ENCODE results near the gene OTUD5.

The OTUD5 gene

GRCh38 chrX:48957477-48957826 lies at the start of gene OTUD5:
TSS of gene OTUD5 (minus strand) at chrX:48957607. CDS start at chrX:48957570, 37 bp downstream.
- Mint-ChIP-seq H3K9me3 (no peaks in the 10 kb centered on the region), H3K4me1 (ENCODE audit: low read depth) (peaks cover 31% of the 10 kb centered on the region), H3K36me3 (ENCODE audit: low read depth) (peaks cover 9% of the 10 kb centered on the region), H3K27me3 (ENCODE audit: low read depth) (no peaks in the 10 kb centered on the region), H3K27ac (peak within 1 kb of the TSS; percentile 100), H3K4me3 (peak within 1 kb of the TSS; percentile 99)

DNA sequence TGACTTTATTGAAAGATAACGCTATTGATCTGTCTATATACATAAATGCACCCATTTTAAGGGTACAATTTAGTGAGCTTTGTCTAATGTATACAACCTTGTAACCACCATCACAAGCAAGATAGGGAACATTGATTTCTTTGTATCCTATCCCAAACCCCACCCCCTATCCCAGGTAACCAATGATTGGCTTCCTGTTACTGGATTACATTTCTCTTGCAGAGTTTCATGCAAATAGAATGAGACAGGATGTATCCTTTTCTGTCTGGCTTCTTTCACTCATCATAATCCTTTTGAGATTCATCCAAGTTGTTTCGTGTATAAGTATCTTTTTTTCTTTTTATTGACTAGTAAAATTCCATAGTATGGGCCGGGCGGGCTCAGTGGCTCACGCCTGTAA lies 46.3 kb upstream of the OTUD5 start:
- peaks cover 11% of the 10 kb centered on the region for H3K36me3 Mint-ChIP-seq (ENCODE audit: low read depth)
- peak overlapping the region; percentile 46 for H3K4me3 Mint-ChIP-seq
- no peaks in the 10 kb centered on the region for H3K9me3 Mint-ChIP-seq
- peaks cover 13% of the 10 kb centered on the region for H3K4me1 Mint-ChIP-seq (ENCODE audit: low read depth)
- H3K27ac Mint-ChIP-seq, result peak overlapping the region; percentile 55
- H3K27me3 Mint-ChIP-seq (ENCODE audit: low read depth), result no peaks in the 10 kb centered on the region

DNA sequence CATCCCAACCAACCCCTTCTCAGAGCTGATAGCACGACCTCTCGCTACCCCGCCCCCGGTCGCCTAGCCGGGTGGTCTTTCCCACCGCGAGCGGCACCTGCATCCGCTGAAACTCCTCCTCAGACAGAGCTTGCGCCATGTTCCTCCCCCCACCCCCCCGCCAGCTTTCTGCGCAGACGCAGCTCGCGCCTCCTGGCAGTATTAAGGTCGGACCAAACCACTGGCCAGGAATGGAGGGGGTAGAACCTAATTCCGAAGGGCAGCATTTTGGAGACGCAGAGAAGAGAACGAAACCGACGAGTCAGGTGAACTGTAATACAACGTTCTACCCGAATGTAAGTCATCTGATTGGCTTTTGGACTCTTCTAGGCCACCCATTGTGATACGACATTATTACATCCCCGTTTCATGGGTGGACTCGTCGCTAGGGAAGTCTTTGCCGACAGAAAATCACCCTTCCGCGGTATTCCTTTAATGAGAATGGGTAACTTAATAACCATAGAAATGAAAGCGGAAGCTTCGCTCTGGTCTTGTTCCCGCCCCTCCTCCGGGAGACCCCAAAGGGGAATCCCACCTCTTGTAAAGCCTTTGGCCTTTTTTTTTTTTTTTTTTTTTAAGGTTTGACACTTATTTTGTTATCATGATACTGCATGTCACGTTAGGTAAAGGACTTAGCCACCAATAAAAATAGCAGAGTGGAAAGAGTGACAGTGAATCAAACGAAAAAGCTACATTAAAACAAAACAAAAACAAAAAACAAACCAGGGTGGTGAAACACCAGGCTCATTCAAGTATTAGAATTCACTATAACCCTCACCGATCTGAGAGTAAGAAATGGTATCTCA lies 44.9 kb upstream of the OTUD5 start, which contains the start of gene GRIPAP1:
GRIPAP1 (minus strand) TSS at position 174 of the 845 bp plus-strand sequence; CDS start at position 139, 35 bp downstream.
- H3K27me3 Mint-ChIP-seq (ENCODE audit: low read depth), result no peaks in the 10 kb centered on the region
- H3K27ac Mint-ChIP-seq, result peak within 1 kb of the TSS; percentile 98
- peaks cover 23% of the 10 kb centered on the region for H3K36me3 Mint-ChIP-seq (ENCODE audit: low read depth)
- peak within 1 kb of the TSS; percentile 100 for H3K4me3 Mint-ChIP-seq
- H3K4me1 Mint-ChIP-seq (ENCODE audit: low read depth), result peaks cover 24% of the 10 kb centered on the region
- no peaks in the 10 kb centered on the region for H3K9me3 Mint-ChIP-seq

- H3K36me3 Mint-ChIP-seq (ENCODE audit: low read depth), result peaks cover 30% of the 10 kb centered on the region
- H3K9me3 Mint-ChIP-seq, result no peaks in the 10 kb centered on the region
- peak overlapping the region; percentile 100 for H3K4me3 Mint-ChIP-seq
- no peaks in the 10 kb centered on the region for H3K27me3 Mint-ChIP-seq (ENCODE audit: low read depth)
- H3K4me1 Mint-ChIP-seq (ENCODE audit: low read depth), result peaks cover 27% of the 10 kb centered on the region
- H3K27ac Mint-ChIP-seq, result peak overlapping the region; percentile 98
These were observed 44.2 kb upstream of the OTUD5 start for GRCh38 chrX:49001521-49002090.

DNA sequence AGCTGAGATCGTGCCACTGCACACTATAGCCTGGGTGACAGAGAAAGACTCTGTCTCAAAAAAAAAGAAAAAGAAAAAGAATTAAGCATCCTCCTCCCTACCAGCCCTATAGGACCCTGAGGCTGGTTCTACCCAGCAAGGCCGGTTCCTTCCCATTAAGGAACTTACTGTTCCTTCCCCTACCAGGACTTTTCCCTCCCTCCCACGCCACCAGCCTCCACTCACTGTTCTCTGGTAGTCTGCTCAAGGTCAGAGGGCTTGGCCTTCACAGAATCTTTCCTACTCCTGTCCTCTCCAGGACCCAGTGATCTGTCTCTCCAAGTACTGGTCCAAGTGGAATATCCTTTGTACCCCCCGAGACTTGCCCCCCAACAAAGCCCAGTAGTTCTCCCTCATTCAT lies 43.2 kb upstream of the OTUD5 start:
- no peaks in the 10 kb centered on the region for H3K27me3 Mint-ChIP-seq (ENCODE audit: low read depth)
- H3K4me3 Mint-ChIP-seq, result peak overlapping the region; percentile 100
- no peaks in the 10 kb centered on the region for H3K9me3 Mint-ChIP-seq
- peaks cover 27% of the 10 kb centered on the region for H3K4me1 Mint-ChIP-seq (ENCODE audit: low read depth)
- peak overlapping the region; percentile 26 for H3K27ac Mint-ChIP-seq
- H3K36me3 Mint-ChIP-seq (ENCODE audit: low read depth), result peaks cover 33% of the 10 kb centered on the region

- Mint-ChIP-seq H3K27ac (no peak overlapping the region), H3K9me3 (no peaks in the 10 kb centered on the region), H3K36me3 (ENCODE audit: low read depth) (peaks cover 41% of the 10 kb centered on the region), H3K4me3 (no peak overlapping the region), H3K4me1 (ENCODE audit: low read depth) (peaks cover 27% of the 10 kb centered on the region), H3K27me3 (ENCODE audit: low read depth) (no peaks in the 10 kb centered on the region)
These were observed 41.6 kb upstream of the OTUD5 start for GRCh38 chrX:48999030-48999429.

GRCh38 chrX:48998391-48998790 lies 41.0 kb upstream of the OTUD5 start:
- Mint-ChIP-seq H3K9me3 (no peaks in the 10 kb centered on the region), H3K4me1 (ENCODE audit: low read depth) (peaks cover 25% of the 10 kb centered on the region), H3K36me3 (ENCODE audit: low read depth) (peaks cover 43% of the 10 kb centered on the region), H3K27ac (no peak overlapping the region), H3K27me3 (ENCODE audit: low read depth) (no peaks in the 10 kb centered on the region), H3K4me3 (no peak overlapping the region)

DNA sequence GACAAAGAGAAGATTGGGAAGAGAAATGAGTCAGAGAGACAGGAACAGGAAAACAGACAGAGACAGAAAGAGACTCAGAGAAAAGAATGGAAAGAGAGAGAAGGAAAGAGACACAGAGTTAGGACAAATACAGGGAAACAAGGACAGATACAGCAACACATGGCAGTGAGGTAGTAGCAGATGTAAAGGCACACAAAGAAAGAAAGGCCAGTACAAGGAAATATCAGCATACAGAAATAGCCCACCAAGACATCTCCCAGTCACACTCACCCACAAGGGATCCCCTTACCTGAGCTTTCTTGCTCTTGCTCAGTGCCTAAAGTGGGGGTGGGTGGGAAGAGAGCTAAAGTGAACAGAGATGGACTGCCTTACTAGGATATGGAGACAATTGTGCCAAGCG lies 40.5 kb upstream of the OTUD5 start:
- H3K27me3 Mint-ChIP-seq (ENCODE audit: low read depth), result no peaks in the 10 kb centered on the region
- H3K4me3 Mint-ChIP-seq, result no peak overlapping the region
- no peaks in the 10 kb centered on the region for H3K9me3 Mint-ChIP-seq
- peaks cover 25% of the 10 kb centered on the region for H3K4me1 Mint-ChIP-seq (ENCODE audit: low read depth)
- peaks cover 46% of the 10 kb centered on the region for H3K36me3 Mint-ChIP-seq (ENCODE audit: low read depth)
- H3K27ac Mint-ChIP-seq, result no peak overlapping the region

GRCh38 chrX:48997455-48997854 lies 40.0 kb upstream of the OTUD5 start:
- no peaks in the 10 kb centered on the region for H3K9me3 Mint-ChIP-seq
- peaks cover 49% of the 10 kb centered on the region for H3K36me3 Mint-ChIP-seq (ENCODE audit: low read depth)
- H3K27me3 Mint-ChIP-seq (ENCODE audit: low read depth), result no peaks in the 10 kb centered on the region
- peaks cover 25% of the 10 kb centered on the region for H3K4me1 Mint-ChIP-seq (ENCODE audit: low read depth)
- no peak overlapping the region for H3K27ac Mint-ChIP-seq
- H3K4me3 Mint-ChIP-seq, result no peak overlapping the region

DNA sequence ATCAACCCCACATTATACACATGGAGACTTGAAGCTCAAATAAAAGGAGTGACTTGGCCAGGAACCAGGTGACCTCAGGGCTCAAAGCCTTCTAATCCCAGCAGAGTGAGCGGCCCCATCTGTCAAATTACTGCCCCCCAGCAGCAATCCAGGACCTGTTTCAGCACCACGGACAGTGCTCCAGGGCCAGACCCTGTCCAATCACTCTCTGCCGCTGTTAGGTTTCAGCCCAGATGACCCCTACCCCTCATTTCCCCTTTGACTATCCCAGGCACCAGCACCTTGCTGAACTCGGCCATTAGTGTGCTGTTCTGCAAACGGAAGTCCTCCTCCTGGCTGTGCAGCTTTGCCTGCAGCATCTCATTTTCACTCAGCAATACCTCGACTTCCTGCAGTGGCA lies 39.6 kb upstream of the OTUD5 start:
- H3K9me3 Mint-ChIP-seq, result no peaks in the 10 kb centered on the region
- peaks cover 25% of the 10 kb centered on the region for H3K4me1 Mint-ChIP-seq (ENCODE audit: low read depth)
- H3K4me3 Mint-ChIP-seq, result no peak overlapping the region
- no peaks in the 10 kb centered on the region for H3K27me3 Mint-ChIP-seq (ENCODE audit: low read depth)
- H3K27ac Mint-ChIP-seq, result no peak overlapping the region
- H3K36me3 Mint-ChIP-seq (ENCODE audit: low read depth), result peaks cover 50% of the 10 kb centered on the region

DNA sequence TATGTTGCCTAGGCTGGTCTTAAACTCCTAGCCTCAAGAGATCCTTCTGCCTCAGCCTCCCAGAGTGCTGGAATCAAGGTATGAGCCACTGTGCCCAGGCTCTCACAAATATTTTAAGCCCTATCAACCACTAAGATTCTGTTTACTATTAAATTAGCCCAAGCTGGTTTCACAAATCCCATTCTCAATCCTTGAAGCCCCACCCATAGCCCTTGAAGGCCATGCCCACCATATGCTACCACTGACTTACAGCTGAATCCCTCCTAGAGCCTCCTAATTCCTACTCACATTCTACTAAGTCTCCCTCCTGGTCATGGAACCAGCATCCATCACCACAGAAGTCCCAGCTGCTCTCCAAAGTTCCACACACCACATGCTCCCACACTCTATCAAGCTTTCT lies 34.9 kb upstream of the OTUD5 start:
- Mint-ChIP-seq H3K27me3 (ENCODE audit: low read depth) (no peaks in the 10 kb centered on the region), H3K27ac (no peak overlapping the region), H3K4me1 (ENCODE audit: low read depth) (peaks cover 4% of the 10 kb centered on the region), H3K9me3 (no peaks in the 10 kb centered on the region), H3K36me3 (ENCODE audit: low read depth) (peaks cover 41% of the 10 kb centered on the region), H3K4me3 (no peak overlapping the region)

GRCh38 chrX:48989483-48989882 lies 32.1 kb upstream of the OTUD5 start:
- no peak overlapping the region for H3K27ac Mint-ChIP-seq

DNA sequence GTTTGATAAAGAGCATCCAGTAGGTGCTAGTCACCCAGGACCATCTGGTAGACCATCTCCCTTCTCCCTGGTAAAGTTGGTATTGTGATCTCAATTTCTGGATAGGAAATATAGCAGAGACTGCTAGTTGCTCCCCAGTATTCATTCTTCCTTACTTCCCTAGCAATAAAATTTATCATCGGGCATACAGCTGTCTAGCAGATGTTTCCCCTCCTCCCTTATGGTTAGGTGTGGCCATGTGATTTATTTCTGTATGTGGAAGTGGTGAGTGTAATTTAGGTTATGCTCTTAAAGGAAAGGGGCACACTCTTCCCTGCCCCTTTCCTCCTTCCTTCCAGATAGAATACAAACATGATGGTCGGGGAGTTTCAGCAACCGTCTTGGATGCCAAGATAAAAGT lies 26.5 kb upstream of the OTUD5 start:
- Mint-ChIP-seq H3K4me3 (no peak overlapping the region), H3K9me3 (no peaks in the 10 kb centered on the region), H3K36me3 (ENCODE audit: low read depth) (peaks cover 32% of the 10 kb centered on the region), H3K4me1 (ENCODE audit: low read depth) (no peaks in the 10 kb centered on the region), H3K27ac (no peak overlapping the region), H3K27me3 (ENCODE audit: low read depth) (no peaks in the 10 kb centered on the region)

More at GRCh38 chrX:48989483-48989882, 32.1 kb upstream of the OTUD5 start:
- Mint-ChIP-seq H3K4me3 (no peak overlapping the region), H3K27me3 (ENCODE audit: low read depth) (no peaks in the 10 kb centered on the region), H3K36me3 (ENCODE audit: low read depth) (peaks cover 30% of the 10 kb centered on the region), H3K4me1 (ENCODE audit: low read depth) (no peaks in the 10 kb centered on the region), H3K9me3 (no peaks in the 10 kb centered on the region)

DNA sequence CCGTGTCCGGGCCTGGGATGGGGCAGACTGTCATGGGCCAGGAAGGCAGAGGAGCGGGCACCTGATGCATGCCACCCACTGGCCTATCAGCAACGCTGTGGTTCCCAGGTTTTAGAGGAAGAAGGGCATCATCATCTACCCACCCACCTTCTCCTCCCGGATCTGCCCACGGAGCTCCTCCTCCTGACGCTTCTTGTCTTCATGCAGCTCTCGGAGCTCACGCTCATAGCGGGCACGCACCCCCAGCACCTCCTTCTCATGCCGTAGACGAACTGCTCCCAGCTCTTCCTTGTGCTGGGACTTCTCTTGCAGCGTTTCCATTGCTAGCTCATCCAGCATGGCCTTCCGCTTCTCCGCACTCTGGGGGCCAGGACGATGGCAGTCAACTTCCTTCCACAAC lies 25.7 kb upstream of the OTUD5 start:
- Mint-ChIP-seq H3K27ac (no peak overlapping the region), H3K4me1 (ENCODE audit: low read depth) (no peaks in the 10 kb centered on the region), H3K27me3 (ENCODE audit: low read depth) (no peaks in the 10 kb centered on the region), H3K36me3 (ENCODE audit: low read depth) (peaks cover 28% of the 10 kb centered on the region), H3K4me3 (no peak overlapping the region), H3K9me3 (no peaks in the 10 kb centered on the region)

GRCh38 chrX:48981178-48981577 lies 23.8 kb upstream of the OTUD5 start:
- H3K9me3 Mint-ChIP-seq, result no peaks in the 10 kb centered on the region
- H3K4me3 Mint-ChIP-seq, result no peak overlapping the region
- no peaks in the 10 kb centered on the region for H3K27me3 Mint-ChIP-seq (ENCODE audit: low read depth)
- H3K4me1 Mint-ChIP-seq (ENCODE audit: low read depth), result peaks cover 4% of the 10 kb centered on the region
- H3K36me3 Mint-ChIP-seq (ENCODE audit: low read depth), result peaks cover 36% of the 10 kb centered on the region
- no peak overlapping the region for H3K27ac Mint-ChIP-seq

Measured in T-helper 1 cell treated with Interleukin-12 subunit alpha and Interleukin-12 subunit beta and Interleukin-4 antibody, amounts not matched to agents 30 μg/mL and 1 μg/mL, for 36 hours (primary cell).